ENCODE results near the gene LAMP5. TPM values are rescaled to one million over a fixed set of nuclear protein-coding genes. Genes with fewer than 3 reads are reported as not detected.

LAMP5 gene
- total and polyA plus RNA-seq, 2 experiments from 2014 or later = 0.47 TPM; not detected in 1

DNA sequence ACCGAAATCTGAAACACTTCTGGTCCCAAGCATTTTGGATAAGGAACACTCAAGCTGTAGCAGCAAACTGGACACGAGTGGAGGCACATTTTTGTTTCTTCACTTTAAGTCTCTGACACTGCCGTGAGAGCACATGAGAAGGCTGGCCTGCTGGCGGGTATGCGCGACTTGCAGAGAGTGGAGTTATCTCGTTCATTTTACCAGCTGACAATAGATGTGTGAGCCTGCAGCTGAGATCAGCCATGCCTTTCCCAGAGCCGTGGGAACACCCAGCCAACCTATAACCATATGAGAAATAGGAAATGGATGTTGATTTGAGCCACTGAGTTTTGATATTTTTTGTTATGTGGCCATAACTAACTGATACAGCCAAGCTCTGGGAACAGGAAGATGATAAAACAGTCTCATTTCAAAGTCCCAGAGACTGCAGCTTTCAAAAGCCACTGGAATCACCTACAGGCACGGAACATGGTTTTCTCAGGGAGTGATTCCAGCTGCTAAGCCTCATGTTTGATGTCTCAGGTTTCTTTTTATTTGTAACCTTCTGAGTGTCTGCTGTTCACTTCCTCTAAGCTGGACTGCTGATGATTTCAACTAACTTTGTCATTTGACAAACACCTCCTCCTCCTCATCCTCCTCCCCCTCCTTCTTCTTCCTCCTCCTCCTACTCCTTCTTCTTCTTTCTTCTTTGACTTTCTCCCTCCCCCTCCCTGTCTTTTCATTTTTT is 28.6 kb upstream of the LAMP5 start:
- H3K4me3 ChIP-seq = no peak overlapping the region
- no peaks in the 10 kb centered on the region for H3K36me3 ChIP-seq (replicated peaks; ENCODE audit: insufficient read depth, low read depth)
- TF ChIP-seq EZH2phosphoT487 (IDR thresholded peaks at IDR 0.05; ENCODE audit: low read depth, severe bottlenecking, unreplicated experiment) = no peak
- TF ChIP-seq EZH2 (IDR thresholded peaks at IDR 0.05; ENCODE audit: borderline replicate concordance) = no peak
- TF ChIP-seq, protein P1, sequence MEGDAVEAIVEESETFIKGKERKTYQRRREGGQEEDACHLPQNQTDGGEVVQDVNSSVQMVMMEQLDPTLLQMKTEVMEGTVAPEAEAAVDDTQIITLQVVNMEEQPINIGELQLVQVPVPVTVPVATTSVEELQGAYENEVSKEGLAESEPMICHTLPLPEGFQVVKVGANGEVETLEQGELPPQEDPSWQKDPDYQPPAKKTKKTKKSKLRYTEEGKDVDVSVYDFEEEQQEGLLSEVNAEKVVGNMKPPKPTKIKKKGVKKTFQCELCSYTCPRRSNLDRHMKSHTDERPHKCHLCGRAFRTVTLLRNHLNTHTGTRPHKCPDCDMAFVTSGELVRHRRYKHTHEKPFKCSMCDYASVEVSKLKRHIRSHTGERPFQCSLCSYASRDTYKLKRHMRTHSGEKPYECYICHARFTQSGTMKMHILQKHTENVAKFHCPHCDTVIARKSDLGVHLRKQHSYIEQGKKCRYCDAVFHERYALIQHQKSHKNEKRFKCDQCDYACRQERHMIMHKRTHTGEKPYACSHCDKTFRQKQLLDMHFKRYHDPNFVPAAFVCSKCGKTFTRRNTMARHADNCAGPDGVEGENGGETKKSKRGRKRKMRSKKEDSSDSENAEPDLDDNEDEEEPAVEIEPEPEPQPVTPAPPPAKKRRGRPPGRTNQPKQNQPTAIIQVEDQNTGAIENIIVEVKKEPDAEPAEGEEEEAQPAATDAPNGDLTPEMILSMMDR (IDR thresholded peaks at IDR 0.05; ENCODE audit: poor library complexity) = no peak
- no peaks in the 10 kb centered on the region for H3K79me2 ChIP-seq
- no peak for DNase-seq (ENCODE audit: low spot score)
- 78% methylated on average over 9 of the region's 9 CpGs for WGBS (ENCODE audit: low lambda C conversion rate, missing lambda C conversion rate)
- H3K4me2 ChIP-seq = no peak overlapping the region
- no peak overlapping the region for H3K27ac ChIP-seq
- peaks cover 15% of the 10 kb centered on the region for H3K27me3 ChIP-seq
- no peaks in the 10 kb centered on the region for H3K9me2 ChIP-seq (replicated peaks; ENCODE audit: insufficient read depth)
- no peaks in the 10 kb centered on the region for H4K20me1 ChIP-seq (ENCODE audit: insufficient read depth, poor library complexity, severe bottlenecking)
- no peaks in the 10 kb centered on the region for H3K4me1 ChIP-seq (ENCODE audit: insufficient read depth)
- no peak overlapping the region for H2AFZ ChIP-seq
- H3K9me3 ChIP-seq (ENCODE audit: low read depth) = no peaks in the 10 kb centered on the region

DNA sequence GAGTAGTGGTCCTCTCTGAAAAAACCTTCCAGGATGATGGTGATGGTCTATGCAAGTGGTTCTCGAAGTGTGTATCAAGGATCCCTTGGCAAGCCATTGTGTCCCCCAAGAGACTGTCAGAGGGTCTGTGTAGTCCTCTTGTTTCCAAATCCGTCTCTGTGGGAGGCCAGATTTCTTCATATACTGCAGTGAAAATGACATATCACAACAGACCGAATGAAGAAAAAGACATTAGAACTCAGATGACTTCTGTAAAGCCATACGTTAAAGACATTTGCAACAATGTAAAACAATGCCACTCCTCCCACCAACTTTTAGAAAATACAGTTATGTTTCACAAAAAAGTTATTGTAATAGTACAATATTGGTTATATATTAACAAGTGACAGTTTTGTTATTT is 27.2 kb upstream of the LAMP5 start:
- 90% methylated on average over 4 of the region's 4 CpGs for WGBS (ENCODE audit: low lambda C conversion rate, missing lambda C conversion rate)

DNA sequence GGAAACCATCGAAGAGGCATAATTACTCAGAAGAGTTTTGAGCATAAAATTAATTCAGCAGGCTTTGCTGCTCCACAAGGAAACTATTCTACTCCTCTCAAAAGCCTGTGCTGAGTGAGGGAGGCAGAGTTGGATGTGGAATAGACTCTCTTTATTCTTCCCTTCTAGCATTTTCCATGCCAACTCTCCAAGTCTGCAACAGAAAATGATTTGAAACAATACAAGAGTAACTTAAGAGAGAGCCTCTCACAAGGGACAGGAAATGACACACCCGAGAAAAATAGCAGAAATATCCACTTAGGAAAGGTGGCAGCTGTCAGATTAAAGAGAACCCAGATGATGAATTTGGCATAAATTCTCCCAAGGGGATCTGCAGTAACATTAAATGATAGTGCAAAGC is 26.3 kb upstream of the LAMP5 start:
- Histone ChIP-seq H4K20me1 (ENCODE audit: insufficient read depth, poor library complexity, severe bottlenecking) (no peaks in the 10 kb centered on the region), H3K9me2 (replicated peaks; ENCODE audit: insufficient read depth) (no peaks in the 10 kb centered on the region), H3K4me1 (ENCODE audit: insufficient read depth) (no peaks in the 10 kb centered on the region), H3K4me2 (no peak overlapping the region), H3K79me2 (no peaks in the 10 kb centered on the region), H3K27ac (no peak overlapping the region), H3K36me3 (replicated peaks; ENCODE audit: insufficient read depth, low read depth) (no peaks in the 10 kb centered on the region), H3K4me3 (no peak overlapping the region), H2AFZ (no peak overlapping the region), H3K27me3 (peaks cover 15% of the 10 kb centered on the region), H3K9me3 (ENCODE audit: low read depth) (no peaks in the 10 kb centered on the region)
- DNase-seq (ENCODE audit: low spot score) = no peak
- WGBS (ENCODE audit: low lambda C conversion rate, missing lambda C conversion rate) = 71% methylated on average over 2 of the region's 2 CpGs
- TF ChIP-seq EZH2phosphoT487 (IDR thresholded peaks at IDR 0.05; ENCODE audit: low read depth, severe bottlenecking, unreplicated experiment) = no peak
- TF ChIP-seq, protein P1 (IDR thresholded peaks at IDR 0.05; ENCODE audit: poor library complexity) = no peak
- TF ChIP-seq EZH2 (IDR thresholded peaks at IDR 0.05; ENCODE audit: borderline replicate concordance) = no peak

More for the DNA sequence above, 27.2 kb upstream of the LAMP5 start:
- Histone ChIP-seq H3K9me3 (ENCODE audit: low read depth) (no peaks in the 10 kb centered on the region), H3K4me3 (no peak overlapping the region), H3K27me3 (peaks cover 15% of the 10 kb centered on the region), H3K4me1 (ENCODE audit: insufficient read depth) (no peaks in the 10 kb centered on the region), H3K79me2 (no peaks in the 10 kb centered on the region), H3K27ac (no peak overlapping the region), H2AFZ (no peak overlapping the region), H3K9me2 (replicated peaks; ENCODE audit: insufficient read depth) (no peaks in the 10 kb centered on the region), H3K36me3 (replicated peaks; ENCODE audit: insufficient read depth, low read depth) (no peaks in the 10 kb centered on the region), H3K4me2 (no peak overlapping the region), H4K20me1 (ENCODE audit: insufficient read depth, poor library complexity, severe bottlenecking) (no peaks in the 10 kb centered on the region)
- no peak for DNase-seq (ENCODE audit: low spot score)
- no peak for TF ChIP-seq EZH2 (IDR thresholded peaks at IDR 0.05; ENCODE audit: borderline replicate concordance)
- no peak for TF ChIP-seq EZH2phosphoT487 (IDR thresholded peaks at IDR 0.05; ENCODE audit: low read depth, severe bottlenecking, unreplicated experiment)
- TF ChIP-seq, protein P1 (IDR thresholded peaks at IDR 0.05; ENCODE audit: poor library complexity) = no peak

Data from hepatocyte (in vitro differentiated cells).